GM18861 (cell line): ENCODE data around the gene SLC35A5.

ENCODE experiments used
- ATAC-seq: cut with Tn5 transposase; IDR thresholded peaks from one replicate; pipeline ENCODE4 v1.9.1; 2021; ENCODE audit not compliant: unreplicated experiment

SLC35A5 gene

GRCh38 chr3:112569265-112569664 is 7.4 kb downstream of the SLC35A5 start:
- no peak for ATAC-seq

GRCh38 chr3:112572701-112573100 is 10.9 kb downstream of the SLC35A5 start:
- no peak for ATAC-seq

- ATAC-seq = no peak
These were observed 17.4 kb downstream of the SLC35A5 start for GRCh38 chr3:112579232-112579631.

- ATAC-seq = no peak
These were observed 17.9 kb downstream of the SLC35A5 start for GRCh38 chr3:112579697-112580096.

GRCh38 chr3:112582244-112582874 is 20.5 kb downstream of the SLC35A5 start:
- no peak for ATAC-seq

- ATAC-seq = no peak
These were observed 21.3 kb downstream of the SLC35A5 start for GRCh38 chr3:112583105-112583504.

GRCh38 chr3:112585782-112586181 is 23.9 kb downstream of the SLC35A5 start:
- ATAC-seq = no peak

GRCh38 chr3:112587336-112587735 is 25.5 kb downstream of the SLC35A5 start:
- ATAC-seq = no peak

- no peak for ATAC-seq
These were observed 31.4 kb downstream of the SLC35A5 start for GRCh38 chr3:112593258-112593657.

- ATAC-seq = no peak
These were observed 33.0 kb downstream of the SLC35A5 start for GRCh38 chr3:112594856-112595255.

GRCh38 chr3:112597945-112598344 is 36.1 kb downstream of the SLC35A5 start:
- ATAC-seq = no peak

- ATAC-seq = no peak
These were observed 36.9 kb downstream of the SLC35A5 start for GRCh38 chr3:112598731-112599130.

GRCh38 chr3:112602217-112602838 is 40.5 kb downstream of the SLC35A5 start:
- ATAC-seq = peak; percentile 88

GRCh38 chr3:112604536-112604935 is 42.7 kb downstream of the SLC35A5 start:
- no peak for ATAC-seq

- ATAC-seq = no peak
These were observed 43.4 kb downstream of the SLC35A5 start for GRCh38 chr3:112605285-112605684.

GRCh38 chr3:112606098-112606497 is 44.3 kb downstream of the SLC35A5 start:
- ATAC-seq = no peak

GRCh38 chr3:112607863-112608262 is 46.0 kb downstream of the SLC35A5 start:
- ATAC-seq = no peak

- ATAC-seq = no peak
These were observed 48.3 kb downstream of the SLC35A5 start for GRCh38 chr3:112610121-112610520.

- ATAC-seq = no peak
These were observed 50.1 kb downstream of the SLC35A5 start for GRCh38 chr3:112611752-112612515.

GRCh38 chr3:112615989-112616731 is 54.3 kb downstream of the SLC35A5 start:
- no peak for ATAC-seq

- ATAC-seq = no peak
These were observed 55.4 kb downstream of the SLC35A5 start for GRCh38 chr3:112617285-112617684.
